Stimulated activated CD4-positive, alpha-beta T cell treated with anti-CD3 and anti-CD28 coated beads, TNF-alpha, amount 100 ng/mL, for 4 hours (primary cell): ENCODE results near the gene FAM118B.

Source experiments
- DNase-seq, 3 experiments: peaks; one replicate each; pipeline ENCODE4 v3.0.0-alpha.2; 2020; ENCODE audit warnings: low read depth in 3 of 3

The FAM118B gene

GRCh38 chr11:126186708-126187529, 24.7 kb upstream of the FAM118B start:
- DNase-seq, result no peak

- DNase-seq, result no peak
These were observed 23.1 kb upstream of the FAM118B start for GRCh38 chr11:126188332-126189108.

- DNase-seq, result no peak
These were observed 22.3 kb upstream of the FAM118B start for GRCh38 chr11:126189109-126189929.

- no peak for DNase-seq
These were observed 20.8 kb upstream of the FAM118B start for GRCh38 chr11:126190792-126191191.

- DNase-seq, result no peak
These were observed 20.1 kb upstream of the FAM118B start for GRCh38 chr11:126191379-126192073.

GRCh38 chr11:126192361-126192760, 19.2 kb upstream of the FAM118B start:
- DNase-seq, result no peak

- no peak for DNase-seq
These were observed 18.5 kb upstream of the FAM118B start for GRCh38 chr11:126193038-126193478.

GRCh38 chr11:126194121-126194543, 17.4 kb upstream of the FAM118B start:
- DNase-seq, result no peak

GRCh38 chr11:126195119-126195518, 16.5 kb upstream of the FAM118B start:
- DNase-seq, result no peak

- no peak for DNase-seq
These were observed 14.2 kb upstream of the FAM118B start for GRCh38 chr11:126197277-126197939.

- DNase-seq, result no peak
These were observed 12.9 kb upstream of the FAM118B start for GRCh38 chr11:126198648-126199047.

- DNase-seq, result no peak
These were observed 8.8 kb upstream of the FAM118B start for GRCh38 chr11:126202646-126203359.

GRCh38 chr11:126205359-126205758, 6.2 kb upstream of the FAM118B start:
- DNase-seq, result no peak

- no peak for DNase-seq
These were observed 3.7 kb upstream of the FAM118B start for GRCh38 chr11:126207896-126208295.

GRCh38 chr11:126210871-126211235, 729 bp upstream of the FAM118B start:
- DNase-seq, result no peak

GRCh38 chr11:126212089-126212660, 593 bp downstream of the FAM118B start:
- no peak for DNase-seq

GRCh38 chr11:126214441-126214840, 2.9 kb downstream of the FAM118B start:
- no peak for DNase-seq

GRCh38 chr11:126214841-126215240, 3.3 kb downstream of the FAM118B start:
- no peak for DNase-seq

- no peak for DNase-seq
These were observed 5.1 kb downstream of the FAM118B start for GRCh38 chr11:126216526-126217305.
